DOHH2 (cell line): ENCODE results near the gene ST14.

Source experiments
- H3F3A ChIP-seq: fragments of 200-600 bp; sonication (generic), shearing (Covaris generic); 2 replicates; pipeline ENCODE4 v1.6.0; 2016; ENCODE audit warnings: antibody characterized with exemption, mild to moderate bottlenecking; ENCODE audit not compliant: control insufficient read depth, insufficient read depth
- H3K27ac ChIP-seq: fragments of 200-600 bp; sonication (generic); 2 replicates; pipeline ENCODE4 v1.5.1; 2014; ENCODE audit warnings: low read depth, mild to moderate bottlenecking, low read length, moderate library complexity
- H3K27me3 ChIP-seq: fragments of 200-600 bp; sonication (generic); 2 replicates; pipeline ENCODE4 v1.6.1; 2014; ENCODE audit warnings: mild to moderate bottlenecking, low read length, mixed read lengths; ENCODE audit not compliant: control insufficient read depth
- H3K36me3 ChIP-seq: fragments of 200-600 bp; sonication (generic); 2 replicates; pipeline ENCODE4 v1.6.1; 2014; ENCODE audit warnings: mild to moderate bottlenecking, low read length, moderate library complexity, mixed read lengths; ENCODE audit not compliant: control insufficient read depth
- H3K4me1 ChIP-seq: fragments of 200-600 bp; sonication (generic); 2 replicates; pipeline ENCODE4 v1.6.1; 2014; ENCODE audit warnings: mild to moderate bottlenecking, low read length, mixed read lengths; ENCODE audit not compliant: control insufficient read depth
- H3K4me2 ChIP-seq: fragments of 200-600 bp; sonication (generic); 2 replicates; pipeline ENCODE4 v1.6.0; 2014; ENCODE audit warnings: mild to moderate bottlenecking, low read length, moderate library complexity
- H3K4me3 ChIP-seq: fragments of 200-600 bp; sonication (generic); 2 replicates; pipeline ENCODE4 v1.5.1; 2014; ENCODE audit warnings: mild to moderate bottlenecking, low read length, mixed read lengths
- H3K79me2 ChIP-seq: fragments of 200-600 bp; sonication (generic); 2 replicates; pipeline ENCODE4 v1.6.1; 2014; ENCODE audit warnings: mild to moderate bottlenecking, low read length, mixed read lengths; ENCODE audit not compliant: control insufficient read depth
- H3K9me2 ChIP-seq: fragments of 200-600 bp; sonication (generic); replicated peaks from 2 replicates; pipeline ENCODE4 v1.6.1; 2014; ENCODE audit warnings: mild to moderate bottlenecking, low read length, mixed read lengths; ENCODE audit not compliant: control insufficient read depth
- H3K9me3 ChIP-seq: fragments of 200-600 bp; sonication (generic); 2 replicates; pipeline ENCODE4 v1.6.1; 2014; ENCODE audit warnings: antibody characterized with exemption, low read length, mixed read lengths; ENCODE audit not compliant: control insufficient read depth, insufficient read depth
- H4K20me1 ChIP-seq: fragments of 200-600 bp; sonication (generic); 2 replicates; pipeline ENCODE4 v1.6.0; 2014; ENCODE audit warnings: low read depth, mild to moderate bottlenecking, antibody characterized with exemption, low read length, moderate library complexity; ENCODE audit not compliant: control insufficient read depth, insufficient read depth
- EZH2phosphoT487 ChIP-seq: fragments of 200-600 bp; sonication (generic); IDR thresholded peaks from 2 replicates; pipeline ENCODE4 v1.6.1; 2017; ENCODE audit warnings: borderline replicate concordance, mild to moderate bottlenecking, antibody characterized with exemption, low read length, moderate library complexity, mixed read lengths
- TF ChIP-seq, protein P1 (sequence below): fragments of 200-600 bp; sonication (generic); IDR thresholded peaks from one replicate; pipeline ENCODE4 v1.5.1; 2014; ENCODE audit warnings: antibody characterized with exemption, mild to moderate bottlenecking, low read depth, low read length; ENCODE audit not compliant: poor library complexity, severe bottlenecking

ST14 gene

DNA sequence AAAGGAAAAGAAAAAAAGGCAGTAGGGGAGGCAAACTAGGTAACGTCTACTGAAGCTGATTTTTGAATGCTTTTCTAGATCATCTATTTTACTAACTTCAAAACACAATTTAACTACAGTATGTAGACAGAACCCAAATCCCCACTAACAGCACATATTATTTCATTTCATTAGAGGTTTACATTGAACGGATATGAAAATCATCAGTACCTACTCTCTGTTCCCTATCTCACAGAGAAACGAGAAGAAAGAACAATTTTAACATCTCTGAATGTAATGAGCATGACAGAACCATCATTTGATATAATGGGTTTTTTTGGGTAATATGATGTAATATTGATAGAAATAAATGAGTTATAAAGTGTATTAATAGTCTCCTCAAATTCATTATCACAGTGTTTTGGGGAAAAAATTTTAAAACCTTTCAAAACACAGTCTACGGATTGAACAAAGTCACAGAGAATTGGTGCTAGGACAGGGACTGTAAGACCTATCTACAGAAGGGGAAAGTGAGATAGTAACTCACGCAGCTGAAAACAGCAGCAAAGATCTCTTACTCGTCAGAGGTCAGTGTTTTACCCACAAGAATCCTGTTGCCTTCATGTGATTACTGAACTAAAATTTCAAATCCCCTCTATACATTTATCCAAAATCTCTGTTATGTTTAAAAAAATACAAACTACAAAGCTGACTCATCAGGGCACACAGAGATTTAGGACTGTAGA lies 77.9 kb downstream of the ST14 start:
- no peak for TF ChIP-seq EZH2phosphoT487
- TF ChIP-seq, protein P1, sequence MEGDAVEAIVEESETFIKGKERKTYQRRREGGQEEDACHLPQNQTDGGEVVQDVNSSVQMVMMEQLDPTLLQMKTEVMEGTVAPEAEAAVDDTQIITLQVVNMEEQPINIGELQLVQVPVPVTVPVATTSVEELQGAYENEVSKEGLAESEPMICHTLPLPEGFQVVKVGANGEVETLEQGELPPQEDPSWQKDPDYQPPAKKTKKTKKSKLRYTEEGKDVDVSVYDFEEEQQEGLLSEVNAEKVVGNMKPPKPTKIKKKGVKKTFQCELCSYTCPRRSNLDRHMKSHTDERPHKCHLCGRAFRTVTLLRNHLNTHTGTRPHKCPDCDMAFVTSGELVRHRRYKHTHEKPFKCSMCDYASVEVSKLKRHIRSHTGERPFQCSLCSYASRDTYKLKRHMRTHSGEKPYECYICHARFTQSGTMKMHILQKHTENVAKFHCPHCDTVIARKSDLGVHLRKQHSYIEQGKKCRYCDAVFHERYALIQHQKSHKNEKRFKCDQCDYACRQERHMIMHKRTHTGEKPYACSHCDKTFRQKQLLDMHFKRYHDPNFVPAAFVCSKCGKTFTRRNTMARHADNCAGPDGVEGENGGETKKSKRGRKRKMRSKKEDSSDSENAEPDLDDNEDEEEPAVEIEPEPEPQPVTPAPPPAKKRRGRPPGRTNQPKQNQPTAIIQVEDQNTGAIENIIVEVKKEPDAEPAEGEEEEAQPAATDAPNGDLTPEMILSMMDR = no peak
- no peak overlapping the region for H3K4me2 ChIP-seq
- 0 out of 2 replicates have a peak, but pooled peaks cover 2% of the 10 kb centered on the region for H3F3A ChIP-seq
- H3K4me1 ChIP-seq = no peaks in the 10 kb centered on the region
- no peak overlapping the region for H3K4me3 ChIP-seq
- no peaks in the 10 kb centered on the region for H3K27me3 ChIP-seq
- H3K79me2 ChIP-seq = no peaks in the 10 kb centered on the region
- no peaks in the 10 kb centered on the region for H3K9me2 ChIP-seq
- H3K9me3 ChIP-seq = no peaks in the 10 kb centered on the region
- peaks cover 46% of the 10 kb centered on the region for H3K36me3 ChIP-seq
- H3K27ac ChIP-seq = no peak overlapping the region
- no peaks in the 10 kb centered on the region for H4K20me1 ChIP-seq

DNA sequence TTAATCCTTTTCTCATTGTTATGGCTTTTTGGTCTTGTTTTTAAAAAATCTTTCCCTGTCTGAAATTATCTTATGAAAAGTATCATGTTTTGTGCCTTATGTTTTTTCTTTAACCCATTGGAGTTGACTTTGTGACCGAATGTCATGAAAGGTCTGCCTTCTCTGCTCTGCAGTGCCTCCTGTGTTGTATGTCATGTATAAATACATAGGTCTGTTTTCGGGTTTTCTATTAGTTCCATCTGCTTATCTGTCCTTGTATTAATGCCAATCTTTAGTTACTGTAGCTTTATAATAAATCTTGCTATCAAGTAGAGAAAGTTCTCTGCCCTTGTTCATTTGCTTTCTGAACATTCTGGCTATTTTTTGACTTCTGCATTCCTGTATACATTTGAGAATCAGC lies 82.1 kb downstream of the ST14 start:
- H3K9me3 ChIP-seq = no peaks in the 10 kb centered on the region
- 0 out of 2 replicates have a peak, but pooled peaks cover 2% of the 10 kb centered on the region for H3F3A ChIP-seq
- TF ChIP-seq, protein P1 = no peak
- no peak for TF ChIP-seq EZH2phosphoT487
- peaks cover 20% of the 10 kb centered on the region for H3K79me2 ChIP-seq
- H3K36me3 ChIP-seq = peaks cover 47% of the 10 kb centered on the region
- no peaks in the 10 kb centered on the region for H3K27me3 ChIP-seq
- H3K9me2 ChIP-seq = no peaks in the 10 kb centered on the region
- no peaks in the 10 kb centered on the region for H3K4me1 ChIP-seq
- no peaks in the 10 kb centered on the region; the same call in 1 of the 2 replicates for H4K20me1 ChIP-seq
- no peak overlapping the region for H3K4me2 ChIP-seq
- H3K27ac ChIP-seq = no peak overlapping the region
- no peak overlapping the region for H3K4me3 ChIP-seq

DNA sequence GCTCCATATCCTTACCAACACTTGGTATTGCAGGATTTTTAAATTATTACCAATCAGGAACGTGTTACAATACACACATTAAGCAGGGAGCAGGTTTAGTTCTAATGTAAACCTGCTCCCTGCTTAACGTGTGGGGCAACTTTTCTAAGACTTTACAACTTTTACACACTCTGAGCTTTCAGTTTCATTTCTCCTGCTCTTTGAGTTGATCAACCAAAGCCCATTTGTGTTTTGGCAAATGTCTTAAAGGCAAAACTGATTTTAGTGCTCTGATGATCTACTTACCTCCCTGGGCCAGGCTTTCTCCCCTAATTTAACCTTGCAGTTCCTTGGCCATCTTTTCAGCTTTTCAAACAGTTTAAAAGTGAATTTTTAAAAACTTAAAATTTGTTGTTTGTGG lies 84.2 kb downstream of the ST14 start:
- no peak overlapping the region for H3K27ac ChIP-seq
- no peaks in the 10 kb centered on the region; the same call in 1 of the 2 replicates for H4K20me1 ChIP-seq
- 0 out of 2 replicates have a peak, but pooled peaks cover 2% of the 10 kb centered on the region for H3F3A ChIP-seq
- peaks cover 36% of the 10 kb centered on the region for H3K79me2 ChIP-seq
- no peak overlapping the region for H3K4me3 ChIP-seq
- no peaks in the 10 kb centered on the region for H3K27me3 ChIP-seq
- H3K9me3 ChIP-seq = no peaks in the 10 kb centered on the region
- peaks cover 33% of the 10 kb centered on the region for H3K36me3 ChIP-seq
- no peaks in the 10 kb centered on the region for H3K4me1 ChIP-seq
- no peak for TF ChIP-seq EZH2phosphoT487
- TF ChIP-seq, protein P1 = no peak
- H3K4me2 ChIP-seq = no peak overlapping the region
- H3K9me2 ChIP-seq = no peaks in the 10 kb centered on the region
